GM18868 (cell line): ENCODE results near the gene GPR34.

Experiments
- ATAC-seq: cut with Tn5 transposase; IDR thresholded peaks from one replicate; pipeline ENCODE4 v1.9.1; 2021; ENCODE audit warnings: mild to moderate bottlenecking, moderate library complexity; ENCODE audit not compliant: unreplicated experiment

GPR34 gene

GRCh38 chrX:41733939-41734338 is 45.2 kb downstream of the GPR34 start:
- peak; percentile 99 for ATAC-seq

DNA sequence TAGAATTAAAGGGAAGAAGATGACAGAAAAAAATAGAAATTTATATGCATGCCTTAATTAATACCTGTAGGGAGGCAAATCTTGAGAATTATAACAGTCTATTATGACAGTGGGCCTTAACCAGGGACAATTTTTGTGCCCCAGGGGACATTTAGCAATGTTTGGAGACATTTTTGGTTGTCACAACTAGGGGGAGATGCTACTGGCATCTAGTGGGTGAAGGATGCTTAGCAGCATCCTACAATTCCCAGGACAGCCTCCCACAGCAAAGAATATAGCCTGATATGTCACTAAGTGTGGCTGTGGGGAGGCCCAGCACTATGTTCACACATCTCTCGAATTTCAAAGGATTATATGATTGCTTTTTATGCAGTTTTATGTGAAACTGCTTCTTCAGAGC is 45.8 kb downstream of the GPR34 start:
- peak; percentile 35 for ATAC-seq

DNA sequence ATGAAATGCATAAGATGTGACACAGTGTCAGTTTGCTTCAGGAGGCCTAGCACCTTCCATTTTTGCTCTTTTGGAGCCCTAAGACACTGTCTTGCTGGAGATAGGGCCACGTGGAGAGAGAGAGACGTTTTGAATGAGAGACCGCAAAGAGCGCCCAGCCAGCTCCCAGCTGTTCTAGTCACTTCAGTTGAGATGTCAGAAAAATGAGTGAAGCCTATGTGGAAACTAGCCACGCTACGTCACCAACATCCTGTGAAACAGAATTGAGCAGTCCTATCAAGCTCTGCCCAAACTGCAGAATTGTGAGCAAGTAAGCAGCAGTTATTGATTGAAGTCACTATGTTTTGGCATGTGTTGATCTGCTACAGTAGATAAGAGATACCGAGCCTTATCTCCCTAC is 48.3 kb downstream of the GPR34 start:
- no peak for ATAC-seq

DNA sequence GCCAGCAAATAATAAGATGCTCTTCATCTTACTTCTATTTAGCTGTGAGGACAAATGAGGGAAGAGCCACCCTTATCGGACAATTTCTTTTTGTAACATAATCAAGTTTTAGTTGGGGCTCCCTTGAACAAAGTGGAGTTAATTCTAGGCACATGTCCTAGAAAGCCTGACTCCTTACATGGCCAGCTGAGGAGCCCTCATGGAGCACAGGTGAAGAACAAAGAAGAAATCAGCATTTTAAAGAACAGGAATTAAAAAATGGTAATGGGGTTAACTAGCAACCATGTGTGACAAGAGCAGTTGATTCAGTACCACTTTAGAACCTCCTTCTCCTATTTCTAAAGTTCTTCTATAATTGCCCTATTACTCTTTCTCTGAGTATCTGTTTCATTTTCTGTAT is 51.1 kb downstream of the GPR34 start:
- no peak for ATAC-seq
